ENCODE measurements around the gene DNAJA2. TPM values are rescaled to one million over a fixed set of nuclear protein-coding genes. Genes with fewer than 3 reads are reported as not detected.

DNAJA2 gene
- total and polyA plus RNA-seq, 9 of the 15 experiments (the other 6 are each of a cell fraction or from before 2014, with no cell fraction given), result 24.1 to 75.9 (median 50.7) TPM

DNA sequence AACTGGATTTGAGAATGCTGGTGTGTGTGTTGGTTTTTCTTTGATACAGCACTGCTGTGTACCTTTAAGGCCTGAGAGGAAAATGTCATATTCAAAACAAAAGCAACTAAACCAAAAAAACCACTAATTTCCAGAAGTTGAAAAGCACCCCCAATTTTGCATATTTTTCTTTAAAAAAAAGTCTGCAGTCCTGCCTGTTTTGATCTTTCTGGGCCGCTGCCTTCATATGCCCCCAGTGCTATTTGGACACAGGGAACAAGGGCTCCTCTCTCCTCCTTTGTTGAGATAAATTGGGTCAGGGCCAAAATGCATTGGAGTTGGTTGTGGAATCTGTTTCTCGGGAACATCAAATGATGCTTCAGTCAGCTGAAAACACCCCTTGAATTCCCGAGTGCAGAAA lies 62.4 kb downstream of the DNAJA2 start:
- BruUV-seq (replicated peaks), result no TSS peak
- H3K9me3 ChIP-seq (replicated peaks; ENCODE audit: control insufficient read depth, insufficient read depth, low read depth, low read length), result no peaks in the 10 kb centered on the region
- POLR2A ChIA-PET, result interaction anchor here (1.0 kb wide), 1 partner anchor 57 kb away, joined by 3 read pairs; no protein-coding TSS in a partner anchor
- no peaks in the 10 kb centered on the region for H3K9me1 ChIP-seq (ENCODE audit: control insufficient read depth, insufficient read depth, low read length)
- 27% methylated on average over 3 of the region's 3 CpGs for WGBS (ENCODE audit: insufficient coverage, low coverage, missing lambda C conversion rate)
- H3K4me1 ChIP-seq (replicated peaks in 1 of 2; ENCODE audit: control insufficient read depth in 2 of 2, insufficient read depth in 2 of 2, low read length in 2 of 2), result no peaks in the 10 kb centered on the region
- CTCF ChIA-PET (ENCODE audit: low intra/inter-chr PET ratio), result no interaction called here
- H3K27me3 ChIP-seq (ENCODE audit: control insufficient read depth in 2 of 2, insufficient read depth in 2 of 2, low read length in 2 of 2), result no peaks in the 10 kb centered on the region
- in situ Hi-C loops (cut with MboI) (loop anchor here (25.0 kb wide), 1 partner anchor 249 kb away; no protein-coding TSS in a partner anchor), intact Hi-C loops (cut with micrococcal nuclease) (no loop called here)
- no peak overlapping the region for H3K9ac ChIP-seq (ENCODE audit: insufficient read depth in 1 of 2, low read depth in 2 of 2, low read length in 2 of 2)
- no peak overlapping the region for H3K27ac ChIP-seq (ENCODE audit: extremely low read depth, low read depth, low read length)
- no peak overlapping the region for H2AFZ ChIP-seq (ENCODE audit: low read depth, low read length)
- H3K4me3 ChIP-seq, result no peak overlapping the region
- FAIRE-seq, result no peak
- no peaks in the 10 kb centered on the region; the same call in 2 of the 3 replicates for H3K36me3 ChIP-seq (ENCODE audit: control insufficient read depth, insufficient read depth, low read length)
- no peak overlapping the region for H3K4me2 ChIP-seq (ENCODE audit: insufficient read depth, low read length)
- TF ChIP-seq SP1 (CRISPR knock-in tag; IDR thresholded peaks at IDR 0.05) (no peak), STAT5B (CRISPR knock-in tag; IDR thresholded peaks at IDR 0.05) (no peak), ZNF224 (CRISPR knock-in tag; IDR thresholded peaks at IDR 0.05) (no peak)
- DNase-seq (ENCODE audit: extremely low read depth in 1 of 4, low spot score in 3 of 4), result no peak
- no peaks in the 10 kb centered on the region for H4K20me1 ChIP-seq (replicated peaks; ENCODE audit: control insufficient read depth, insufficient read depth, low read length)
- no peaks in the 10 kb centered on the region for H3K79me2 ChIP-seq (ENCODE audit: control insufficient read depth, insufficient read depth, low read length)
- ATAC-seq, result no peak

DNA sequence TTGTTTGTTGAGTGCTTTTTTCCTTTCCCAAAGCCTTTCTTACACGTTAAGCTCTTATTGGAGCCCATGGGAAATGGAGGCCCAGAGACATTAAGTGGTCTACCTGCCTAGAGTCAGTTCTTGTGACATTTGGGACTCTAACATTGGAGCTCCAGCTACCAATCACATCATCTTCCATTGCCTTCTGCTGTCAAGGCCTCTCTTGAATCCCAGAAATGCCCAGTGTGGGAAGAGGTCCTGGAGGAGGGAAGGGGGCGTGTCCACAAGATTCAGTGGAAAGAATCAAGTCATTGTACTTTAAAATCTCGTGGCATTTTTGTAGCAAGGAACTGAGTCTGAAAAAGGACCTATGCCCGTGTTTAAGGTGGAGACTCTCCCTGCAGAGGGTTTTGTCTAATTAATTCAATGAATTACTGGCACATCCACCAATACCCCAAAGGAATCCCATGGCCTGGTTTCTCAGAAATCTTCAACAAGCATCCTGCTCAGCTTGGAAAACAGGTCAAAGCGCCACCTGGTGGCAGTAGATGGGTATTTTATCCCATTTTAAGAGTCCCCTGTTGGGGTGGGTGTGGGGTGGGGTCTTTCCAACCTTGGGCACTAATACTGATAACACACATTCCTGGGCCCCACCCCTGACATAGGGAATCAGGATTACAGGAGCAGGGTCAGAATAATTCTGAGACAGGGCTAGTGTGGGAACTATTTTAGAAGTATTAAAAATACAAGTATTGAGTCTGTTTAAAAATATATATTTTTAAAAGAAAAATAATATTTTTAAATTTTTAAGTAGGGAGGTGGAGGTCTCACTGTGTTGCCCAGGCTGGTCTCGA lies 64.7 kb downstream of the DNAJA2 start:
- POLR2A ChIA-PET, result interaction anchor here (0.7 to 1.1 kb wide), 7 partner anchors 9 to 247 kb away, joined by 3 to 4 read pairs (median 3); partner anchors contain the start of gene C16orf87
- no peaks in the 10 kb centered on the region for H3K36me3 ChIP-seq (ENCODE audit: control insufficient read depth, insufficient read depth, low read length)
- no peak for TF ChIP-seq KDM2B (CRISPR knock-in tag; IDR thresholded peaks at IDR 0.05)
- TF ChIP-seq KDM1A (IDR thresholded peaks at IDR 0.05), result no peak
- TF ChIP-seq NR4A1 (CRISPR knock-in tag; IDR thresholded peaks at IDR 0.05), result no peak
- TF ChIP-seq NR4A1 (tag; IDR thresholded peaks at IDR 0.05), result no peak
- no peak for TF ChIP-seq MED1 (CRISPR knock-in tag; IDR thresholded peaks at IDR 0.05; ENCODE audit: borderline replicate concordance)
- TF ChIP-seq, protein P1, sequence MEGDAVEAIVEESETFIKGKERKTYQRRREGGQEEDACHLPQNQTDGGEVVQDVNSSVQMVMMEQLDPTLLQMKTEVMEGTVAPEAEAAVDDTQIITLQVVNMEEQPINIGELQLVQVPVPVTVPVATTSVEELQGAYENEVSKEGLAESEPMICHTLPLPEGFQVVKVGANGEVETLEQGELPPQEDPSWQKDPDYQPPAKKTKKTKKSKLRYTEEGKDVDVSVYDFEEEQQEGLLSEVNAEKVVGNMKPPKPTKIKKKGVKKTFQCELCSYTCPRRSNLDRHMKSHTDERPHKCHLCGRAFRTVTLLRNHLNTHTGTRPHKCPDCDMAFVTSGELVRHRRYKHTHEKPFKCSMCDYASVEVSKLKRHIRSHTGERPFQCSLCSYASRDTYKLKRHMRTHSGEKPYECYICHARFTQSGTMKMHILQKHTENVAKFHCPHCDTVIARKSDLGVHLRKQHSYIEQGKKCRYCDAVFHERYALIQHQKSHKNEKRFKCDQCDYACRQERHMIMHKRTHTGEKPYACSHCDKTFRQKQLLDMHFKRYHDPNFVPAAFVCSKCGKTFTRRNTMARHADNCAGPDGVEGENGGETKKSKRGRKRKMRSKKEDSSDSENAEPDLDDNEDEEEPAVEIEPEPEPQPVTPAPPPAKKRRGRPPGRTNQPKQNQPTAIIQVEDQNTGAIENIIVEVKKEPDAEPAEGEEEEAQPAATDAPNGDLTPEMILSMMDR (IDR thresholded peaks at IDR 0.05 in 2 of 3, conservative IDR thresholded peaks at IDR 0.05 in 1 of 3; ENCODE audit: insufficient read depth in 2 of 3, low read depth in 1 of 3, low read length in 3 of 3), result peak; percentile 54 to 73 (median 64); a peak in 5 of 6 replicates
- TF ChIP-seq ZNF830 (CRISPR knock-in tag; IDR thresholded peaks at IDR 0.05), result no peak
- no peak for TF ChIP-seq TAL1 (IDR thresholded peaks at IDR 0.05)
- TF ChIP-seq ZNF239 (CRISPR knock-in tag; IDR thresholded peaks at IDR 0.05), result no peak
- no peak for TF ChIP-seq ZBTB17 (CRISPR knock-in tag; IDR thresholded peaks at IDR 0.05)

More for the DNA sequence above, 64.7 kb downstream of the DNAJA2 start:
- Histone ChIP-seq H3K4me1 (replicated peaks in 1 of 2; ENCODE audit: control insufficient read depth in 2 of 2, insufficient read depth in 2 of 2, low read length in 2 of 2) (no peaks in the 10 kb centered on the region), H2AFZ (ENCODE audit: low read depth, low read length) (no peak overlapping the region), H3K27me3 (ENCODE audit: control insufficient read depth in 2 of 2, insufficient read depth in 2 of 2, low read length in 2 of 2) (no peaks in the 10 kb centered on the region), H3K4me3 (no peak overlapping the region), H3K4me2 (ENCODE audit: insufficient read depth, low read length) (no peak overlapping the region), H3K9ac (ENCODE audit: insufficient read depth in 1 of 2, low read depth in 2 of 2, low read length in 2 of 2) (no peak overlapping the region), H3K9me1 (ENCODE audit: control insufficient read depth, insufficient read depth, low read length) (no peaks in the 10 kb centered on the region), H3K79me2 (ENCODE audit: control insufficient read depth, insufficient read depth, low read length) (no peaks in the 10 kb centered on the region), H4K20me1 (replicated peaks; ENCODE audit: control insufficient read depth, insufficient read depth, low read length) (no peaks in the 10 kb centered on the region), H3K9me3 (replicated peaks; ENCODE audit: control insufficient read depth, insufficient read depth, low read depth, low read length) (no peaks in the 10 kb centered on the region), H3K27ac (ENCODE audit: extremely low read depth, low read depth, low read length) (no peak overlapping the region)
- intact Hi-C loops (cut with micrococcal nuclease) (loop anchor here (1.0 kb wide), 2 partner anchors 54 to 235 kb away; no protein-coding TSS in a partner anchor), in situ Hi-C loops (cut with MboI) (loop anchor here (25.0 kb wide), 1 partner anchor 246 kb away; no protein-coding TSS in a partner anchor)
- DNase-seq (ENCODE audit: extremely low read depth in 1 of 4, low spot score in 3 of 4) (peak; percentile 67 to 78 (median 73)), ATAC-seq (peak; percentile 82), FAIRE-seq (peak; percentile 85)
- CTCF ChIA-PET (ENCODE audit: low intra/inter-chr PET ratio), result interaction anchor here (0.5 to 2.4 kb wide), 5 partner anchors 51 to 518 kb away, joined by 3 to 24 read pairs (median 6); no protein-coding TSS in a partner anchor
- BruUV-seq (replicated peaks), result no TSS peak
- 33% methylated on average over 6 of the region's 6 CpGs for WGBS (ENCODE audit: insufficient coverage, low coverage, missing lambda C conversion rate)
